ENCODE data around the gene CWF19L1.
A peak's percentile ranks its signal among the peaks of the same experiment; 100 is the strongest.

The CWF19L1 gene

DNA sequence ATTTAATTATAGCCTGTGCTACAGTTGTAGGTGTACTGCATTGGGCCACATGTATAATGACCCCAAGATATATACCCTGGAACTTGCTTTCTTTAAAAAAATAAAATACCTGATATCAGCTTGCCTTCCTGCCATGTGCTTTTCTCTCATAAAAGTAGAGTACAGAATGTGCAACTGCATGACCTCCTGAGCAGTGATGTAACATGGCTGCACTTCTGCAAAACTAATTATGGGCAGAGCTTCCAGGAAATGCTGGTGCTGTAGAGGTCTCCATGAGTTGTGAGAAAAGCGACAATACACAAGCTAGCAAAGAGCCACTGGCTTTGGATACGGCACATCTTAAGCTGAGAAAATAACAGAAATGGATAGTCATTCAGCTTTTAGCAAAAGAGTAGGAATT lies 75.1 kb downstream of the CWF19L1 start:
- Mint-ChIP-seq H3K36me3 (ENCODE audit: low read depth) (peaks cover 48% of the 10 kb centered on the region), H3K27ac (no peak overlapping the region), H3K9me3 (no peaks in the 10 kb centered on the region), H3K27me3 (ENCODE audit: low read depth) (no peaks in the 10 kb centered on the region), H3K4me1 (peaks cover 5% of the 10 kb centered on the region), H3K4me3 (no peak overlapping the region)
- TF ChIP-seq, protein P1, sequence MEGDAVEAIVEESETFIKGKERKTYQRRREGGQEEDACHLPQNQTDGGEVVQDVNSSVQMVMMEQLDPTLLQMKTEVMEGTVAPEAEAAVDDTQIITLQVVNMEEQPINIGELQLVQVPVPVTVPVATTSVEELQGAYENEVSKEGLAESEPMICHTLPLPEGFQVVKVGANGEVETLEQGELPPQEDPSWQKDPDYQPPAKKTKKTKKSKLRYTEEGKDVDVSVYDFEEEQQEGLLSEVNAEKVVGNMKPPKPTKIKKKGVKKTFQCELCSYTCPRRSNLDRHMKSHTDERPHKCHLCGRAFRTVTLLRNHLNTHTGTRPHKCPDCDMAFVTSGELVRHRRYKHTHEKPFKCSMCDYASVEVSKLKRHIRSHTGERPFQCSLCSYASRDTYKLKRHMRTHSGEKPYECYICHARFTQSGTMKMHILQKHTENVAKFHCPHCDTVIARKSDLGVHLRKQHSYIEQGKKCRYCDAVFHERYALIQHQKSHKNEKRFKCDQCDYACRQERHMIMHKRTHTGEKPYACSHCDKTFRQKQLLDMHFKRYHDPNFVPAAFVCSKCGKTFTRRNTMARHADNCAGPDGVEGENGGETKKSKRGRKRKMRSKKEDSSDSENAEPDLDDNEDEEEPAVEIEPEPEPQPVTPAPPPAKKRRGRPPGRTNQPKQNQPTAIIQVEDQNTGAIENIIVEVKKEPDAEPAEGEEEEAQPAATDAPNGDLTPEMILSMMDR (IDR thresholded peaks at IDR 0.05; ENCODE audit: unreplicated experiment in 3 of 3), result no peak

DNA sequence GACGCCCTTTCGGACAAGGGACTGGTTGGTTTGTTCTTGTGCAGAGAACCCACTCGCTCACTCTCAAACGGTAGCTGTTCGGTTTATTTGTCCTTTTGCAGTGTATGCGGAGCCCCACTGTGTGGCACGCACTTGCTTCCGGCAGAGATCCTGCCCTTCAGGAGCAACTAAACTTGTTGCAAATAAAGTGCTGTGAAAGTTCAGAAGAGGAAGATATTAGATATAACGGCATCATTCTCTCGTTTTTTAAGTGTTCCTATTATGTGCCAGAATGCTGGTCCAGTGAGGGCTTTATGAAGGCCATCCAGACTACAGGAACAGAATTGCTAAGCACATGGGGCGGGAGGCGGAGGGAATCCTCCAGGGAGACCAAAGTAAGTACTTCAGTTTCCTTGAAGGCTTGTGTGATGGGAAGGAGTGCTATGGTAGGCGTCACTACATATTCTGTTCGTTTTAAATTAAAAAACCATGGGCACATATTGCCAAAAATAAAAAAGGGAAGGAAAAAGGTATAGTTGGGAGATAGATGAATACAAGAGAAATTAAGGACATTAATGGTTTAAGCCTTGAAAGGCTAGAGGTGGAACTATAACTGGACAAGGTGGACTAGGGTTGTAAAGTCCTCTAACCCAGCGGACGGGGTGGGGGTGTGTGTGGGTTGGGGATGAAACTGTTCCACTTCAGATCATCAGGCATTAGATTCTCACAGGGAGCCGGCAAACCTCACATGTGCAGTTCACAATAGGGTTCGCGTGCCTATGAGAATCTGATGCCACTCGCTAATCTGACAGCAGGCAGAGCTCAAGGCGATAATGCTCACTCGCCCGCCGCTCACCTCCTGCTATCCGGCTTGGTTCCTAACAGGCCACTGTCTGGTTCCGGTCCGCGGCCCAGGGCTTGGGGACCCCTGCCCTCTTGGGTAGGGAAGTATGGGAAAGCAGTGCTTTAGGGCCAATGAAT lies 80.9 kb downstream of the CWF19L1 start:
- H3K27ac Mint-ChIP-seq, result peak overlapping the region; percentile 96 to 97 (median 97)
- no peaks in the 10 kb centered on the region for H3K27me3 Mint-ChIP-seq (ENCODE audit: low read depth)
- TF ChIP-seq, protein P1 (IDR thresholded peaks at IDR 0.05; ENCODE audit: unreplicated experiment in 3 of 3), result no peak

DNA sequence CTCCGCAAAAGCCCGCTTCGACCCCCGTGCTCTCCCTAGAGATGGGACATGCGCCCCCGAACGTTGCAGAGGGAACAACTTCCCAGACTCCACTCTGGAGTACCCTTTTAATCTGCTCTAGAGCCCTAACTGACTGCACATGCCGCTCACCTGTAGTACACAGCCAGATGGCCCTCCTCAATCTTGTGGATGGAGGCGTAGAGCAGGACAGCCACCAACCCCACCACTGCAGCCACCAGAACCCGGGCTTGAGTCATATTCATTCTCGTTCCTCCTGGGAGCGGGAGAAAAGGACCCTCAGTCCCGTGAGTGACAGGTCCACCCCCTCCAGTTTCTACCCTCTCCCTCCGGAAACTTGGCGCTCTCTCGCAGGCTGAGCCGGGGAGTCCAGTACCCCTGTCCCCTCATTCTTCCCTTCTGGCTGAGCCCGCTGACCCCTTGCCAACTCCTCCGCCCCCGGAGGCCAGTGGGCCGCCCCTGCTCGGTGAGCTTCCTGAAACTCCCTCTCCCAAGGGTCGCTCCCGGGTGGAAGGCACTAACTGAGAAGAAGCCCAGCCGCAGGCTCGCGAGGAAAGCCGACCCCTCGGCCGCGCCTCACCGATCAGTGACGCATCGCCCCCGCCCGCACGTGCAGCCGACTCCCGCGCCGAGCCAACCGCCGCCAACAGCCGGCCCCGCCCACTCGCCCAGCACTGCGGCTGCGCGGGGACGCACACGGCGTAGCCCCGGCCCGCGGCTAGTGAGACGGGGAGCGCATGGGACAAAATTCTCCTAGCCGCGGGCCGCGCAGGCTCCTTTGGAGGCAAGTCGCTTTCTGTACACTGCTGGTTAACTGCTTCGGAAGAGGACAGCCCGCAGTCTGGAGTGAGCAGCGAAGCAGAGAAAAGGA lies 81.8 kb downstream of the CWF19L1 start, which contains the start of gene ERLIN1:
TSS of gene ERLIN1 (minus strand) at position 666 of the 889 bp plus-strand sequence. CDS start at position 263, 403 bp downstream.
- peaks cover 51% of the 10 kb centered on the region for H3K4me1 Mint-ChIP-seq
- H3K36me3 Mint-ChIP-seq (ENCODE audit: low read depth), result peaks cover 28% of the 10 kb centered on the region

More for the DNA sequence above, 80.9 kb downstream of the CWF19L1 start:
- peaks cover 37% of the 10 kb centered on the region for H3K36me3 Mint-ChIP-seq (ENCODE audit: low read depth)
- H3K9me3 Mint-ChIP-seq, result no peaks in the 10 kb centered on the region
- peaks cover 51% of the 10 kb centered on the region for H3K4me1 Mint-ChIP-seq
- H3K4me3 Mint-ChIP-seq, result peak overlapping the region; percentile 97 to 99 (median 99)

DNA sequence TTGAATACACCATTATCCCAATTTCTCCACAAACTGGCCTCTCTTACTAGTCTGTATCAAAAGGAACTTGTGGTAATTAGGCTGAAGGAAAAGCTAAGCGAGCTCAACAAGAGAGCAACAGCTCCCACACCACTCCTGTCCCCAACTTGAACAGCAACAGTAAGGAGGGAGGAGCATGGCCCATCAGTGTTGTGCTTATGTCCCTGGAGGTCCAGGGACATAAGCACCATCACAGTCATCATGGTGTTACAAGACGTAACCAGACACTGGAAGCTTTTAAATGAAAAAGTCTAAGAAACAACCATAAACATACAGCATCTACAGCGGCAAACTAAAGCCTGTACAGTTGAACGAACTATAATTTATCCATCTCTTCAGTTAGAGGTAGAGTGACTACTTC lies 82.6 kb downstream of the CWF19L1 start:
- TF ChIP-seq, protein P1 (IDR thresholded peaks at IDR 0.05; ENCODE audit: unreplicated experiment in 3 of 3), result no peak
- peaks cover 51% of the 10 kb centered on the region for H3K4me1 Mint-ChIP-seq

More for the DNA sequence above, 81.8 kb downstream of the CWF19L1 start, which contains the start of gene ERLIN1:
- Mint-ChIP-seq H3K27ac (peak within 1 kb of the TSS; percentile 96 to 97 (median 97)), H3K9me3 (no peaks in the 10 kb centered on the region), H3K27me3 (ENCODE audit: low read depth) (no peaks in the 10 kb centered on the region), H3K4me3 (peak within 1 kb of the TSS; percentile 97 to 99 (median 99))
- TF ChIP-seq, protein P1 (IDR thresholded peaks at IDR 0.05; ENCODE audit: unreplicated experiment in 3 of 3), result no peak

DNA sequence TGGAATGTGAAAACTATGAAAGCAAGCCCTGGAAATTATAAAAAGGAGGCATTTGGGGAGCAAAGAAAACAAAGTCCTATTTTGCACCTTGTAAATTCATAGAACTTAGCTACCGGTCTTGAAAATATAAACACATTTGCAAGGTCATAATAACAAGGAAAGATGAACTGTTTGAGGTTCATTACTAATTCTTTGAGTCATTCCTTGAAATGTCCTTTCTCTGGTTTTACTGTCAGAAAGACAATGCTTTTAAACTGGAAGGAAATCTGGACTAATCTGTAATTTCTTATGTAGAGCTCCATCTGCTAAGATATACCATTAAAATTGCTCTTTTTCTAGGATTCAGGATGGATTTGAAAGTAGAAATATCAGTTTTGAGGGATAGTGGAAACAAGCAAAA lies 83.0 kb downstream of the CWF19L1 start:
- H3K27ac Mint-ChIP-seq, result peak overlapping the region; percentile 96 to 97 (median 97)
- no peaks in the 10 kb centered on the region for H3K27me3 Mint-ChIP-seq (ENCODE audit: low read depth)
- H3K4me3 Mint-ChIP-seq, result peak overlapping the region; percentile 97 to 99 (median 99)

More for the DNA sequence above, 82.6 kb downstream of the CWF19L1 start:
- peak overlapping the region; percentile 97 to 99 (median 99) for H3K4me3 Mint-ChIP-seq
- no peaks in the 10 kb centered on the region for H3K9me3 Mint-ChIP-seq
- H3K27ac Mint-ChIP-seq, result peak overlapping the region; percentile 96 to 97 (median 97)
- H3K36me3 Mint-ChIP-seq (ENCODE audit: low read depth), result peaks cover 25% of the 10 kb centered on the region
- no peaks in the 10 kb centered on the region for H3K27me3 Mint-ChIP-seq (ENCODE audit: low read depth)

More for the DNA sequence above, 83.0 kb downstream of the CWF19L1 start:
- peaks cover 51% of the 10 kb centered on the region for H3K4me1 Mint-ChIP-seq
- peaks cover 24% of the 10 kb centered on the region for H3K36me3 Mint-ChIP-seq (ENCODE audit: low read depth)
- TF ChIP-seq, protein P1 (IDR thresholded peaks at IDR 0.05; ENCODE audit: unreplicated experiment in 3 of 3), result no peak
- no peaks in the 10 kb centered on the region for H3K9me3 Mint-ChIP-seq

Measured in nephron (organoid).